BLaER1 treated with 17β-estradiol and CSF1 and Interleukin-3, amounts not matched to agents 10 nM and 100 nM (cell line): Measurements from ENCODE around the gene NPIPB9.
"Not testable (repeated sequence)": the region's sequence is repeated elsewhere in the genome, so short reads cannot be mapped to it uniquely, and the experiment has no call there.

Source experiments
- H3K27ac ChIP-seq, 11 experiments: shearing (Covaris generic); formaldehyde crosslinking; 2 replicates each; pipeline ENCODE4 v1.8.1; 2022
- H3K27me3 ChIP-seq, 11 experiments: shearing (Covaris generic); formaldehyde crosslinking; 2 replicates each; pipeline ENCODE4 v1.8.1; 2022
- H3K36me3 ChIP-seq, 11 experiments: shearing (Covaris generic); formaldehyde crosslinking; 2 replicates each; pipeline ENCODE4 v1.8.1; 2022
- H3K4me1 ChIP-seq, 10 experiments: shearing (Covaris generic); formaldehyde crosslinking; 2 replicates each; pipeline ENCODE4 v1.8.1; 2022
- H3K4me2 ChIP-seq, 11 experiments: shearing (Covaris generic); formaldehyde crosslinking; 2 replicates each; pipeline ENCODE4 v1.8.1; 2022
- H3K4me3 ChIP-seq, 10 experiments: shearing (Covaris generic); formaldehyde crosslinking; 2 replicates each; pipeline ENCODE4 v1.8.1; 2022
- H3K9ac ChIP-seq, 11 experiments: shearing (Covaris generic); formaldehyde crosslinking; 2 replicates each; pipeline ENCODE4 v1.8.1; 2022
- H3K9me3 ChIP-seq, 11 experiments: shearing (Covaris generic); formaldehyde crosslinking; replicated peaks in 1 of 11; 2 replicates each; pipeline ENCODE4 v1.8.1; 2022
- H4K20me1 ChIP-seq, 11 experiments: shearing (Covaris generic); formaldehyde crosslinking; 2 replicates each; pipeline ENCODE4 v1.8.1; 2022
- Cebpa-rat ChIP-seq, 11 experiments: shearing (Covaris generic); IDR thresholded peaks; 2 replicates each; pipeline ENCODE4 v1.8.1; 2022

The NPIPB9 gene

DNA sequence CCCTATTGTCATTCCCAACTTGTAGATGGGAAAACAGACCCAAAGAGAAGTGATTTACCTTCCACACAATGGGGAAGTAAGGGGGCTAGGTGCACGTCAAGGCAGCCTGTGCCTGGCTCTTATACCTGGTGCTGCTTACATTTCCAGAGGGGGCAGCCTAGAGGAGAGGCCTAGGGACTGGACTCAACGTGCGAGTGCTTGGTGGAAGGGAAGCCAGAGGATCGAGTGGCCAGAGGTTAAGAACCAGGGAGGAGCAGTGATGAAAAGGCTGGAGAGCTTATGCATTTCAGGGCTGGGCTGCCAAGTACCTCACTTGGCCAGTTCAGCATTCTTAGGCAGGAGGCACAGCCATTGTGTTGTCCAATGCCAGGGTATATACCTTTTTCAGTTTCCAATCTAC, 30.8 kb downstream of the NPIPB9 start:
- not testable (repeated sequence) for H4K20me1 ChIP-seq, H3K9me3 ChIP-seq, H3K4me2 ChIP-seq, H3K4me3 ChIP-seq, H3K27ac ChIP-seq, H3K27me3 ChIP-seq, H3K36me3 ChIP-seq, H3K4me1 ChIP-seq, H3K9ac ChIP-seq

DNA sequence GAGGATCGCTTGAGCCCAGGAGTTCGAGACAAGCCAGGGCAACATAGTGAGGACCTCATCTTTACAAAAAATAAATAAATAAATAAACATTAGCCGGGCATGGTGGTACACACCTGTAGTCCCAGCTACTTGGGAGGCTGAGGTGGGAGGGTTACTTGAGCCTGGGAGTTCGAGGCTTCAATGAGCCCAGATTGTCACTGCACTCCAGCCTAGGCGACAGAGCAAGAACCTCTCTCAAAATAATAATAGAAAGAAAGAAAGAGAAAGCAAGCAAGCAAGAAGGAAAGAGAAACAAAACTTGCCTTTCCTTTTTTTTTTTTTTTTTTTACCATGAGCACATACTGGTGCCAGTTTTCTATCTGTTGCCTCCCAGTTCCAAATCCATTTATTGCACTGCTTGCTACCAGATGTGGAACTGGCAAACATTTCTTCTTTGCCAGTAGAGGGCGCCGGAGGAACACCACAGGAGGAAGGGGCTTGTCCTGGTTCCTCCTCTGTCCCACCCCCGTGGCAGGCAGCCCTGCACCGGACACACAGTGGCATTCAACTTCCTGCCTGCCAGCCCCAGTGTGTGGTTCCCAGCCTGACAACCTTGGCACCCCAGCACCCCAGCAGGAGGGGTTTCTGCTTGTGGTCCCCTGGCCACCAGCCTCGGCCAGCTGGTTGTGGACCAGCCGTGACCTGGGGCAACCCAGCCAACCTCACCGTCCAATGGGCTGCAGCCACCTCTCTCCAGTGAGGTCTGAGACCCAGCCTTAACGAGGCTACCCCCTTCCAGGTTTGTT, 50.8 kb downstream of the NPIPB9 start:
- H3K36me3 ChIP-seq, H3K27me3 ChIP-seq, H3K27ac ChIP-seq, H4K20me1 ChIP-seq, H3K4me1 ChIP-seq, H3K9ac ChIP-seq, H3K9me3 ChIP-seq, H3K4me2 ChIP-seq, H3K4me3 ChIP-seq: not testable (repeated sequence)

DNA sequence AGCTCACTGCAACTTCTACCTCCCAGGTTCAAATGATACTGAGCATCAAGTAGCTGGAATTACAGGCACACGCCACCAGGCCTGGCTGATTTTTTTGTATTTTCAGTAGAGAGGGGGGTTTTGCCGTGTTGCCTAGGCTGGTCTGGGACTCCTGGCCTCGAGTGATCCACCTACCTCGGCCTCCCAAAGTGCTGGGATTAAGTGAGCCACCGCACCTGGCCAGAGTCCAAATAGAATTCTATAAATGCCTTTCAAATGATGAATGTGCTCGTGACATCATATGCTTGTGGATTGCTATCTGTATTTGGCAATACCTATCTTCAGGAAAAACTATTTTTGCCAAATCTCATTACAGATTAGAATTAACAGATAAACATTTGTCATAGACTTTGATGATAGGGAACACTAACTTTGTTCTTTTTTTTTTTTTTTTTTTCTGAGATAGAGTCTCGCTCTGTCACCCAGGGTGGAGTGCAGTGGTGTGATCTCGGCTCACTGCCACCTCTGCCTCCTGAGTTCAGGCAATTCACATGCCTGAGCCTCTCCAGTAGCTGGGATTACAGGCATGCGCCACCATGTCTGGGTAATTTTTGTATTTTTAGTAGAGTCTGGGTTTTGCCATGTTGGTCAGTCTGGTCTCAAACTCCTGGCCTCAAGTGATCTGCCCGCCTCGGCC, 56.0 kb downstream of the NPIPB9 start:
- not testable (repeated sequence) for H3K9me3 ChIP-seq, H3K36me3 ChIP-seq, H4K20me1 ChIP-seq, H3K9ac ChIP-seq, H3K4me1 ChIP-seq, H3K27me3 ChIP-seq, H3K4me3 ChIP-seq, H3K4me2 ChIP-seq, H3K27ac ChIP-seq

DNA sequence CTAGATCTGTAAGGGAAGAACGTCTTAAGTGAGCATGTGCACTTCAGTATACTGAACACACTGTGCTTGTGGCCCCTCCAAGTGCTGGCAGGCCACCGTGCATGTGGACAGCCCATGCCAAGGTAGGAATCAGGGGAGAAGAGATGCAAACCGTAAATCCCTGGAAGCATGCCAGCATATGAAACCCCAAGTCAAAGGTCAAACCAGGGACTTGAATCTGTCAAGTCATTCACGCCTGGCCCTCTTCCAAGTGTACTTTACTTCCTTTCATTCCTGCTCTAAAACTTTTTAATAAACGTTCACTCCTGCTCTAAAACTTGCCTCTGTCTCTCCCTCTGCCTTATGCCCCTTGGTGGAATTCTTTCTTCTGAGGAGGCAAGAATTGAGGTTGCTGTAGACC, 68.4 kb downstream of the NPIPB9 start:
- Histone ChIP-seq H3K4me1 (peaks cover 12 to 27% (median 17%) of the 10 kb centered on the region in 10 experiments), H3K4me3 (no peak overlapping the region), H3K9me3 (peaks cover 0 to 14% (median 0%) of the 10 kb centered on the region in 11 experiments; a peak in 9 of 22 replicates), H3K9ac (no peak overlapping the region), H3K4me2 (peak overlapping the region in 3 of 11 experiments; percentile 9 to 18 (median 15); a peak in 2 of 22 replicates), H4K20me1 (peaks cover 7 to 11% (median 9%) of the 10 kb centered on the region in 11 experiments; a peak in 20 of 22 replicates), H3K27me3 (no peaks in the 10 kb centered on the region), H3K27ac (no peak overlapping the region), H3K36me3 (peaks cover 14 to 42% (median 23%) of the 10 kb centered on the region in 11 experiments)
- no peak for TF ChIP-seq Cebpa-rat (IDR thresholded peaks at IDR 0.05)

DNA sequence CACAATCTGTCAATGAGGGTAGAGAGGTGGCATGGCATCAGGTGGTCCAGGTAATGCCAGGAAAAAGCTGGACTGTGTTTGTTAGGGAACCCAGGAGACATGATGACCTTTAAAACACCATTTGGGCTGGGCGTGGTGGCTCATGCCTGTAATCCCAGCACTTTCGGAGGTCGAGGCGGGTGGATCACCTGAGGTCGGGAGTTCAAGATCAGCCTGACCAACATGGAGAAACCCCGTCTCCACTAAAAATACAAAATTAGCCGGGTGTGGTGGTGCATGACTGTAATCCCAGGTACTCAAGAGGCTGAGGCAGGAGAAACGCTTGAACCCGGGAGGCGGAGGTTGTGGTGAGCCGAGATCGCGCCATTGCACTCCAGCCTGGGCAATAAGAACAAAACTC, 69.0 kb downstream of the NPIPB9 start:
- H3K27me3 ChIP-seq, H3K9ac ChIP-seq, H3K4me3 ChIP-seq, H3K27ac ChIP-seq: not testable (repeated sequence)
- peaks cover 17 to 32% (median 22%) of the 10 kb centered on the region in 10 experiments for H3K4me1 ChIP-seq
- peaks cover 0 to 14% (median 0%) of the 10 kb centered on the region in 11 experiments; a peak in 9 of 22 replicates for H3K9me3 ChIP-seq
- peak overlapping the region in 2 of 11 experiments; percentile 9 to 18; a peak in 1 of 22 replicates for H3K4me2 ChIP-seq
- peaks cover 12 to 16% (median 14%) of the 10 kb centered on the region in 11 experiments; a peak in 21 of 22 replicates for H4K20me1 ChIP-seq
- peaks cover 19 to 47% (median 29%) of the 10 kb centered on the region in 11 experiments for H3K36me3 ChIP-seq

DNA sequence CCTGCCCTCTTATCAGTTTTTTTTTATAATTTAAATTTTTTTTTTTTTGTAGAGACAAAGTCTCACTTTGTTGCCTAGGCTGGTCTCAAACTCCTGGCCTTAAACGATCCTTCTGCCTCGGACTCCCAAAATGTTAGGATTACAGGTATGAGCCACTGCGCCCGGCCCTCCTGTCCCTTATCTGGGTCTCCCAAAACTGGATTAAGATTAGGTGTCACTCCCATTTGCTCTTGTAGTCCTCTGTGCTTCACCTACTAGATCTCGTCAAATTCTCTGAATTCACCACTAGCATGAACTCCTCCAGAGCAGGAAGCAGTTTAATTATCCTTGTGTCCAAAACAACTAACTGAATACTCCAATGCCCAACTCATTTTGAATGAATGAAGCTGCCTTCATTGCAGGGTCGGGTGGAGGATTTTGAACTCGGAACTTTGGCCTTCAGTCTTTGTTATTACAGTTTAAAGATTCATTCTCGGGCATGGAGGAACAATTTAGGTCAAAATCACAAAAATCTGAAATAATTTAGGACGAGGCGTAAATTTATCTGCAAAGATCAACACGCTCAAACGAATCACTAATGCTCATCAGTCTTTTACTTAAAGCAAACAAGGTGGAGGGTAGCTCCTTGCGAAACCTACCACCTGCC, 70.4 kb downstream of the NPIPB9 start:
- peak overlapping the region; percentile 98 to 100 (median 100); a peak in 21 of 22 replicates for H3K27ac ChIP-seq
- peaks cover 26 to 30% (median 29%) of the 10 kb centered on the region in 11 experiments; a peak in 21 of 22 replicates for H4K20me1 ChIP-seq
- H3K4me1 ChIP-seq: peaks cover 22 to 38% (median 29%) of the 10 kb centered on the region in 10 experiments
- H3K36me3 ChIP-seq: peaks cover 34 to 51% (median 37%) of the 10 kb centered on the region in 11 experiments
- H3K4me2 ChIP-seq: peak overlapping the region; percentile 75 to 96 (median 91)
- H3K9ac ChIP-seq: peak overlapping the region; percentile 100
- TF ChIP-seq Cebpa-rat (IDR thresholded peaks at IDR 0.05): no peak
- H3K27me3 ChIP-seq: no peaks in the 10 kb centered on the region
- H3K9me3 ChIP-seq: peaks cover 0 to 11% (median 0%) of the 10 kb centered on the region in 11 experiments; a peak in 7 of 22 replicates
- peak overlapping the region; percentile 96 to 100 (median 100) for H3K4me3 ChIP-seq
